ENCODE results near the gene TSPAN13.
"Not testable (repeated sequence)": the region's sequence is repeated elsewhere in the genome, so short reads cannot be mapped to it uniquely, and the experiment has no call there.

Gene TSPAN13

DNA sequence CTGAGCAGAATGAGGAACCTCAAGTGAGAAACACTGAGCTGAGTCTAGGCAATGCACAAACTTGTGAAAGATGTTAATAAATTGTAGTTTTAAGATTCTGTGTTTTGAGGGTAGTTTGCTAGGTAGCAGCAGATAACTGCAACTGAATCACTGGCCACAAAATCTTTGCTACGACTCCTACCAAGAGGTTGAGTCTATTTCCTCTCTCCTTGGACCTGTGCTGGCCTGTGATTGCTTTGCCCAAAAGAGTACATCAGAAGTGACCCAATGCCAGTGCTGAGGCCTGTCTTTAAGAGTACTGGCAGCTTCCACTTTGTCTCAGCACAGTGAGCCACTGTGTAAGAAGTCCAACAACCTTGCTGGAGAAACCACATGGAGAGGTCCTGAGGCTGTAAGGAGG is 11.9 kb upstream of the TSPAN13 start:
- DNase-seq, result no peak

DNA sequence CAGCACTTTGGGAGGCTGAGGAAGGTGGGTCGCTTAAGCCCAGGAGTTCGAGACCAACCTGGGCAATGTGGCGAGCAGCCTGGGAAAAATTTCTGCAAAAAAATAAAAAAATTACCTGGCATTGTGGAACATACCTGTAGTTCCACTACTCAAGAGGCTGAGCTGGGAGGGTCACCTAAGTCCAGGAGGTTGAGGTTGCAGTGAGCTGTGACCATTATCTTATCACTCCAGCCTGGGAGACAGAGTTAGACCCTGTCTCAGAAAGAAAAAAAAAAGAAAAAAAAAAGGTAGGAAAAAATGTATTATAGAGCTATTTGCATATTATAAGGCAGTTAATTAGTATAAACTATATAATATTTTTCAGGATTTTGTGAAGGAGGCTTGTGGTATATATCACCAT is 11.0 kb upstream of the TSPAN13 start:
- no peak for DNase-seq

DNA sequence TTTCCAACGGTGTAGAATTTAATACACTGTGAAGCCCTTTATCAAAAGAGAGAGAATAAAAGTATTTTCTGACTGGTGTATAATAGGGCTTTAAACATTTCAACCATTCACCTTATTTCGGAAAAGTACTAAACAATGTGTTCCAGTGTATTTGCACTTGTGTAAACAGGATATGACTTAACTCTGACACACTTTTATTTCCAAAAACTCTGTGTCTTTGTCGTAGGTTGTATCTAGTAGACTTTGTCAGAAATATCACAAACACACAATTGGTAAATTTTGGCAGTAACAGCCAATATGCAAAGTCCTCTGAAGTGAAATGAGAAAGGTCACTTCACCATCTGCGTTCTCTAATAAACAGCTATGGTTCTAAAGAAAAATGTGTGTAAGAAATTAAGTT is 10.3 kb upstream of the TSPAN13 start:
- no peak for DNase-seq

DNA sequence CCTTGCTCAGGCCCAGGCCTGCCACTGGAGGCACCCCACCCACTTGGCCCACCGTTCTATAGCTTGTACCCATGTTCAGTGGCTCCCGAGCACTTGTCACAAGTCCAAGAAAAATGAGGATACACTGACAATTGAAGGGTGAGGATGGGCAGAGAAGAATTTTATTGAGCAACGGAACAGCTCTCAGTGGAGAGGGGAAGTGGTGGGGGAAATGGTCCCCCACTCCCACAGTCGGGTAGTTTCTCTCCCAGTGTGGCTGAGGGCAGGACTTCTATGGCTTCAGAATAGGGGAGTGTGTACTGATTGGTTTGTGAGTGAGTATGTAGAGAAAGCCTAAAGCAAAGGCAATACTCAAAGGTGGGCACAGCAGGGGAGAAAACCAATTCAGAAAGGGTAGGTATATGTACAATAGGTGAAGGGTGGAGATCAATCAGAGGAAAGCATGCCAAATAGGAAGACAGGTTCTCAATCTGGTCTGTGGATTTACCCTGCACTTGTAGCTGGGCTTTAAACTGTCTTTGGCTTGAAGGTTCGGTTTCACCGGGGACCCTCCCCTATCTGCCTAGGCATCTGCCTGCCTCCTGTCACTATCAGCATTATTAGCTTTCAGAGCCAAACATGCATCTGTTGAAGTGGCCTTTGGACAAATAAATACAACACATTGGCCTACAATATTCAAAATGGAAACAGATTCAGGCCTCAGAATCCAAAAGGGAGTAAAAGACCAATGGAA is 8.9 kb upstream of the TSPAN13 start:
- no peak for DNase-seq

DNA sequence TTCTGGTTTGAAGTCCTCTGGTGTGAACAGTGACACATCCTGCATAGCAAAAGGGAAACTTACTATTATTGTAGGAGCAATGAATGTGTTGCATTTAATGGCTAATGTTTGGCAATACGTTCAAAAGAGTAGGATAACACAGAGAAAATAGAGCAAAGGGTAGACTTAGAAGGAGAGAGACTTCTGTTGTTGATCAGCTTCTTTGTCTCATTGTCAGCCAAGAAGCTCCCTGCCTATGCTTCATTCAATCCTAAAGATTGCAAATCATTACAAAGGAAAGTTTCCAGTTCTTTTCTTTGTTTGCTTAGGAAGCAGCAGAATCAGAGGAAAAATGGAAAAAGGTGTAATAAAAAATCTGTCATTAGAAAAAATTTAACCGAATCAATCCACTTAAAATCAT is 7.9 kb upstream of the TSPAN13 start:
- DNase-seq, result no peak

DNA sequence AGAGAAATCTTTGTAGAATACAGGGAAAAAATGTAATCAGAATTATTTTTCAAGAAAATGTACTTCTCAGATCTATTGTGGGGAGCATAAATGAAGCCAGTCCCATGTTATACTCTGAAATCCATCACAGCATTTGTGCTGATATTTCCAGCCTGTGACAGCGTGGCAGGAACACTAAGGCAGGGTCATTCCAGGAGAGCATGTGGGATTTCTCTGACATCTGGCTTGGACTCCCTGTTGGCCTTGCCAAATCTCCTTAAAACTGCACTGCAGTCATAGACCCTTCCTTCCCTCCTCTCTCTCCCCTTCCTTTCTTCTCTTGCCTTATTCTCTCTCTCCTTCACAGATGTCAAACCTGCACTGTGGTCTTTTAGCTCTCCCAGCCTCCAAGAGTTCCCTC is 6.5 kb upstream of the TSPAN13 start:
- DNase-seq, result no peak

DNA sequence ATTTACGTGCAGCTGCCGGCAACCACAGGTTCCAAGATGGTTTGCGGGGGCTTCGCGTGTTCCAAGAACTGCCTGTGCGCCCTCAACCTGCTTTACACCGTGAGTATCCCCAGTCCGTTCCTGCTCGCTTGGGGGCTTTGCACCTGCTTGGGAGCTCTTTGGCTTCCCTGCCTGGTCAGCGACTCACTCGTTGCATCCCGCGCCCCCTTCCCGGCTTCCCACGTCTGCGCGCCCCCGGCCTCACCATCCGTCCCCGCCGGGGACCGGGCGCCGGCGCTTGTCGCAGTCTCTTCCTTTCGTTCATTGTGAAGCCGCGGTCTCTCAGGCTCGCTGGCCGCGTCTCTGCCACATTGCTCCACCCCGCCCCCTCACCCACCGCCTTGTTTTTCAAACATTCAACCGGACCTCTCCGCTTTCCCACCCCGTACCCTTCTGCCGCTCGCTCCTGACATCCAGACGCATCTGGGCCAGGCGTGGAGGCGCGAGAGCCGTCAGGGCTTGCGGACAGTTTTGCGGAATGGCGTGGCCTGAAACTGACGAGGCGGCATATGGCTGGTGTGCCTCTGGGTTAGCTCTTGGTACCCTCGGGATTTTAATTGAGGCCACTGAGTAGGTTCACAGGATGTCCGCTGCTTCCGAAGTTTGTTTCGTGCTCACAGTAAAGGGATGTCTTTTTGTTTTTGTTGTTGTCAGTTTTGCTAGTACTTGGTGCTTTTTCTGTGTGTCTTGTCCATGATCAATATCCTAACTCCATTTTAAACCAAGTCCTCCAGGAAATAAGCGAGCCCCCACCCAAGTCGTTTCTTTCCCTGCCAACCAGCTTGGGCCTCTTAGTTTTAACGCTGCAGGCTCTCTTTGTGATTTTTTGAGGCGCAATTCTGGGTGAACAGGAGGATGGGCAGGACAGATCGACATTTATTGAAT is 639 bp downstream of the TSPAN13 start:
- peak; percentile 72 for DNase-seq

DNA sequence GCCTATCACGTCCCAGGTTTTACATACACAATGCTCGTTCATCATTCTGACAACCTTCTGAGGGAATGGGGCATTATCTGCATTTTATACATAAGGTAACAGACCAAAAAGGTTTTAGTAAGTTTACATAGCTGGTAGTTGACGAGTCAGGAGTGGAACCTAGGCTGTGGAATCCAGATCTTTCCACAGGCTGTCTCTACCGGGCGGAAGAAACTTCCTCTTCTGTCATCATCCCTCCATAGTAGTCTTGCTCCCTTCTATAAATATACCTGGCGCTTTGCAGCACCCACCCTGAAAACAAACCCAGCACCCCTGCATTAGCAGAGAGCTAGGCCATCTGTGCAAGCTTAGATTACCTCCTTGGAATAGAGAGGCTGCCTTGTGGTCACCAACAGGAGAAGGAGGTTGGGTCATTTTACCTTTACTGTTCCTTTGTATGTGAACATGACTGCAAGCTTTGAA is 1.3 kb downstream of the TSPAN13 start:
- DNase-seq, result no peak

DNA sequence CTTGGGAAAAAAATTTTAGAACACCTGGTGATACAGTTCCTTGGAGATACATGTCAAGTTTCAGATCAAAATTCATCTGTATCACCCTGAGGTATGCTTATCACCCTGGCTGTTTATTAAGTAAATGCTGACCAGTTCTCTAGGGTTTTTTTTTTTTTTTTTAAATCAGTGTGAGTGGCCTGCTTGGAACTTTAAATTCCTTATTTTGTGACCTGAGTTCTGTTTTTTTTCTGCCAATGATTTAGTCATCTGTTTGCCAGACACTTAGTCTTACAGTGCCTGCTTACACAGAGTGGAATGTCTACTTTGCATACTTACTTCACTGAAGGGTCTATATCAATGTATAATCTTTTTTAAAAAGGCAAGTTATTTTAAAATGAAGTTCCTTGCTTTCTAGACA is 1.8 kb downstream of the TSPAN13 start:
- no peak for DNase-seq

DNA sequence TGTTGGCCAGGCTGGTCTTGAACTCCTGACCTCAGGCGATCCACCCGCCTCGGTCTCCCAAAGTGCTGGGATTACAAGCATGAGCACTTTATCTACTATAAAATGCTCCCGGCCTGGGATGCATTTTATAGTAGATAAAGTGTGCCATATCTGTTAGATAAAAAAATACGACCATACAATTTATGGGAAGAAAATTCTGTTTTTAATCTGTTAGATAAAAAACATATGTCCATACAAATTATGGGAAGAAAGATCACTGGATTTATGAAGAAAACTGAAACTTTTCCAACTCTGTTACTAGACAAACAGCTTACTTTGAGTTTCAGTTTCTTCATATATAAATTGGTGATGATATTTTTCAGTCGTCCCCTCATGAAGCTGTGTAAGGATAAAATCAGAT is 4.5 kb downstream of the TSPAN13 start:
- DNase-seq, result no peak

DNA sequence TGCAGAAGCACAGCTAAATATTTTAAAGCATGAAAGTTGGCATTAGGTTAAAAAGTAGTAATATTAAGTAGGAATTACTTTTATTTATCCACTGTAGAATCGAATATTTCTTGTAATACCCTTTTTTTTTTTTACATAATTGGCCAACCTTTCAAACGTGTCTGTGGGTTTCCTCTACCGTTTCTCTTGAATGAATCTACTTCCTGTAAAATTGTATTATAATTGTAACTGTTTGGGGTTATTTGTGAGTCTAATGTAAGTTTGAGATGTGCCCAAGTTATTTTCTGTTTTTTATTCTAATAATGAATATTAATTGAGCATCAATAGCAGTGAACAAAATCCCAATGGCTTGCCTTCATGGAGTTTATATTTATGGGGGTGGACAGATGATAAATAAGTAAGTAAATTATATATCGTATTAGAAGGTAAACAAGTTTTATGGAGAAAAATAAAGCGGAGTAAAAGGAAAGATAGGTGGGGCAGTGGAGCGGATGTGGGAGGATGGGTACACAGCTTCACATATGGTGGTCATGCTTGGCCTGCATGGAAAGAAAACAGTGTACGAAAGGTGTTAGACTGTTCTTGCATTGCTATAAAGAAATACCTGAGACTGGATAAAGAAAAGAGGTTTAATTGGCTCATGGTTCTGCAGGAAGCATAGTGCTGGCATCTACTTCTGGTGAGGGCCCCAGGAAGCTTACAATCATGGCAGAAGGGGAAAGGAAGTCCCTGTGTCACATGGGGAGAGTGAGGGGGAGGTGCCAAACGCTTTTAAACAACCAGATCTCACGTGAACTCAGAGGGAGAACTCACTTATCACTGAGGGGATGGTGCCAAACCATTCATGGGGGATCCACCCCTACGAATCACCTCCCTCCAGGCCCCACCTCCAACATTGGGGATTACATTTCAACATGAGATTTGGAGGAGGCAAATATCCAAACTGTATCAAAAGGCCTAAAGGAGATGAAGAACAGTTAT is 5.4 kb downstream of the TSPAN13 start:
- DNase-seq, result no peak

DNA sequence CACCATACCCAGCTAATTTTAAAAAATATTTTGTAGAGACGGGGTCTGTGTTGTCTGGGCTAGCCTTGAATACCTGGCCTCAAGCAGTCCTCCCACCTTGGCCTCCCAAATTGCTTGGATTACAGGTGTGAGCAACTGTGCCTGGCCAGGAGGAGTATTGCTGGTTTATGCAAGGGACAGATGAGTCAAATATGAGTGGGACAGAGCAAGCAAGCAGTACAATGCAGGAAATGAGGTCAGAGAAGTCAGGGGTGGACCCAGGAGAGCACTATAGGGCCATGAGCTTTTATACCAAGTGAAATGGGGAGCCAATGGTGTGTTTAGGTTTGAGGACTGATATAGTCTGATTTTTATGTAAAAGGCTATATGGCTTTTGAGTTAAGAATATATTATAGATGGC is 6.3 kb downstream of the TSPAN13 start:
- DNase-seq, result no peak

DNA sequence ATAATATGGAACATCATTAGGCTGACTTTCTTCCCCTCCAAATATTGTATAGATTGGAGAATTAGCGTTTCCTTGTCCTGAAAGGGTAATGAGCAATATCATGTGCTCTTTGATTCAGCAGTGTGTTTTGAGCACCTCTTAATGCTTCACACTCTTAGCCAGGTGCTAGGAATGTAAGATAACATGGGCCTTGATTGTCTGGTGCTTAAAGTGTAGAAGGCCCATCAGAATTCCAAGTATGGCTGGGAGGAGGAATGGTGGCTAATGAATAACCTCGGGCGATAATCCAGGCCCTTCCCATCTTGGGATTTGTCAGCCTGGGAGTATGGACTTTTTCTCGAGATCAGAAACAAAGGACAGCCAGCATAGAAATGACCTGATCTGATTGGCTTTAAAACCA is 8.6 kb downstream of the TSPAN13 start:
- DNase-seq, result no peak

DNA sequence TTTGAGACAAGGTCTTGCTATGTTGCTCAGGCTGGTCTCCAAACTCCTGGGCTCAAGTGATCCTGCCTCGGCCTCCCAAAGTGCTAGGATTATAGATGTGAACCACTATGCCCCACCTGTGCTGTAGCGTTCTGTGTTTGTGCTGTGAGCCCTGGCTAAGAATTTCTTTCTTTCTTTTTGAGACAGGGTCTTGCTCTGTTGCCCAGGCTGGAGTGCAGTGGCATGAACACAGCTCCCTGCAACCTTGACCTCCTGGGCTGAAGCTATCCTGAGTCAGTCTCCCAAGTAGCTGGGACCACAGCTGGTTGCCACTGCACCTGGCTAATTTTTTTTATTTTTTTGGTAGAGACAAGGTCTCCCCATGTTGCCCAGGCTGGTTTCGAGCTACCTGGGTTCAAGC is 11.4 kb downstream of the TSPAN13 start:
- no peak for DNase-seq

DNA sequence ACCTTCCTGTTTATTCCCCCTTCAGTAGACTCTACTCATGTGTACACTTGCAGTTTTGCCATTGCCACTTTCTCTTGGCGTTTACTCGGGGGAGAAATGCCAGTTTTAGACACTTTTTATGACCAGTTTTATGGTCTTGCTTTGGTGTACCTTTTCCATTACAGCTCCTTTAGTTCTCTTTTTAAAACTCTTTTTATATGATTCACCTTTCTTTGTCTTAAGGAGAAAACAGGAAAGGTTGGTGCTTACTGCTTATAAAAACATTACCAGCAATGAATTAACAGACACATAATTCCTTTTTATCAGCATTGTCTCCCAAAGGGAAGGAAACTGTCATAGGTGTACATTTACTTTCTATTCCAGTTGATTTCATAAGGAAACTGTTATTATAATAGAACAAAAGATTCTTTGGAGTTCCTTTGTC is 11.9 kb downstream of the TSPAN13 start:
- DNase-seq, result no peak

DNA sequence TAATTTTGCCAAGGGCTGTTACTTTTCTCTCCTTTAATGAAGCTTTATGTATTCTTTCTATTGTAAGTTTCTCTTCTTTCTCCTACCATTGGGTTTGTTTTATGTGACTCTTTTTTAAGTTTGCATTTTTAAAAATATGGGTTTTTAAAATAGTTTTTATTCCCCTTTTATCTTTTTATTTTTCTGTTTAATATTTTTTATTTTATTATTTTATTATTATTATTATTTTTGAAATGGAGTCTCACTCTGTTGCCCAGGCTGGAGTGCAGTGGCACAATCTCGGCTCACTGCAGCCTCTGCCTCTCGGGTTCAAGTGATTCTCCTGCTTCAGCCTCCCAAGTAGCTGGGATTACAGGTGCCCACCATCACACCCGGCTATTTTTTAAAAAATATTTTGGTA is 16.4 kb downstream of the TSPAN13 start:
- DNase-seq, result not testable (repeated sequence)

DNA sequence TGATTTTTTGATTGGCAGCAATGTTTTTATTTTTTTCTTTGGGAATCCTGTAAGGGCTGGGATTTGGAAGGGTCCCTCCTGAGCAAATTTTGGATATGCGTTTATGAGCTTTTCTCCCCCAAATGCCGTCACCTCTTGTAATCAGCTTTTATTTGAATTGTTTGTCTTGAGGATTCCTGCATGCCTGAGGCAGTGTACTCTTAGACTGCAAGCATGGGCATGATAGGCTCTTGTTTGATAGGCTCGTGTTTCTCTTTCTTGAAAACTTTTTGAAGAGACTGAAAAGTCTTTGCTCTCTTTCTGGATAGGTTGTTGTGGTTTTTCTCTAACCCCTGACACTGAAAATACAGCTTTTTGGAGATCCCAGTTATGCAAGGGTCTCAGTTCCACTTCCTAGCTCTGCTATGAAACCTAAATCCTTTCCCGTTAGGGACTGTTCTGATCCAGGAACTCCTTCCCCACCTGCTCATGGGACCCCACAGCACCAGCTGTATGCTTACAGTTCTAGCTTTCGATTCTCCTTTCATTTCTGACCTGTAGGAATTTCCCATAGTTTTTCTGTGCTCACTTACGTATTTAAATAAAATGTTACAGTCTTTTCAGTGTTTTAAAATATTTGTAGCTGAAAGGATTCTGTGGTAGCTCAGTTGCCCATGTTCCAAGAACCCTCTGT is 17.2 kb downstream of the TSPAN13 start:
- no peak for DNase-seq

DNA sequence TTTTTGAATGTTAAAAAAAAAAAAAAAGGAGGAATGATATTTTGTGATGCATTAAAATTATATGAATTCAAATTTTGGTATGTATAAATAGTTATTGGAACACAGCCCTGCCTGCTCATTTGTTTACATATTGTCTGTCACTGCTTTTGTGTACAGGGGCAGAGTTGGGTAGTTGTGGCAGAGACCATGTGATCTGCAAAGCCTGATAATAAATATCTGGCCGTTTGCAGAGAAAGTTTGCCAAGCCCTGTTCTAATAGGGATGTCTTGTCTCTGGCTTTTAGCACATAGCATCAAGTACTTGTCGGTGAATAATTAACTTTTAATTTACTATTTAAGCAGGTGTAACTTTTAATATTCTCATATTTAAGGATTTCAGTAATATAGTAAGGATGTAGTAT is 19.8 kb downstream of the TSPAN13 start:
- no peak for DNase-seq

DNA sequence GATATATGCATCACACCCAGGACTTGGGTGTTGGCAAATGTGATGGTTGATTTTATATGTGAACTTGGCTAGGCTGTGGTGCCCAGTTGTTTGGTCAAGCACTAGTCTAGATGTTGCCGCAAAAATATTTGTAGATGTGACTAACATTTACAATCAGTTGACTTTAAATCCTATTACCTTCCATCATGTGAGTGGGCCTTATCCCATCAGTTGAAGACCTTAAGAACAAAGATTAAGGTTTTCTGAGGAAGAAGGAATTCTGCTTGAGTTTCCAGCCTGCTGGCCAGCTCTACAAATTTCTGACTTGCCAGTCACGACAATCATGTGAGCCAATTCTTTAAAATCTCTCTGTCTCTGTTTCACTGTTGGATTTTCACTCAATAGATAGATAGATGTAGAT is 20.3 kb downstream of the TSPAN13 start:
- DNase-seq, result no peak

DNA sequence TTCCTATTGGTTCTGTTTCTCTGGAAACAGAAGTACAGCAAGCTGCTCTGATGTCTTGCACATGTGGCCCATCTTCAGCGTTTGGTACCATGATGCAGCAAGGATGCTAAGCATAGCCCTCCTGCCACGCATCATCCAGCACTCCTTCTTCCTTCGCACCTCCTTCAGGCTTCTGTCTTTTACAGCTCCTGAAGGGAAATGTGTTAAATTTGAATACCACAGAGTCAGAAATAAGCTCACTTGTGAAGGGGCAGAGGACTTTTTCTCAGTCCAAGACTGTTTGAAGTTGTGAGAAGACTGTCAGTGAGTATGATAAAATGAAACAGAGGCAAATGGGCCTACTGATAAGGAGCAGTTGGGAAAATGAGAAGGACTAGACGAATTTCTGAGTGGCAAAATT is 20.7 kb downstream of the TSPAN13 start:
- DNase-seq, result no peak

DNA sequence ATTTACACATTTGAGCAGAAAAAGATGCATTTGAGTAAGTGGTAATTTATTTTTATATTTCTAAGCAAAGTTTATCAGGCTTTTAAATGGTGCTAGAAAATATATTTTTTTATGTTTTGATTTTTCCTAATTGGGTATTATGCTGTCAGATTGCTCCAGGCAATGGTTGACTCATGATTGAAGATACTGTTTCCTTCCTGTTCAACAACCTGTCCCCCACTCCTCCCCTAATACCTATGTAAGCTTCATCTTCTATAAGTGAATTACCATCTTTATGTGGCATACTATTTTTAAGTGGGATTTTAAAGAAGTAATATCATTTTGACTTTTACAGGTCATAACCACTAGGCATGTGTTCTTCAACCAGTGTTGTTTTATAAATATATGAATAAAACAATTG is 21.4 kb downstream of the TSPAN13 start:
- DNase-seq, result no peak

DNA sequence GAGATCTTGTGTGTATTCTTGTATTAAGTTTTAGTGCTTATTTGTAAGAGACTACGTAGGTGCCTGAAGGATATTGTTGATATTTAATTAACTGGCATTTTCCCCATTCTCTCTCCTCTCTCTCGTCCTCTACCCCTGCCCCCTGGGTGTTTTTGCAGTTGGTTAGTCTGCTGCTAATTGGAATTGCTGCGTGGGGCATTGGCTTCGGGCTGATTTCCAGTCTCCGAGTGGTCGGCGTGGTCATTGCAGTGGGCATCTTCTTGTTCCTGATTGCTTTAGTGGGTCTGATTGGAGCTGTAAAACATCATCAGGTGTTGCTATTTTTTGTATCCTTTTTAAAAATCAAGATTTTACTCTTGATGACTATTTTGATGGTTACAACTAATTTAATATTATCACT is 22.5 kb downstream of the TSPAN13 start:
- no peak for DNase-seq

Measured in right forelimb (tissue), 1 donor.